Kidney epithelial cell (primary cell): ENCODE measurements around the gene PDZD7. TPM values are rescaled to one million over a fixed set of nuclear protein-coding genes. Genes with fewer than 3 reads are reported as not detected.

Experiments
- DNase-seq: peaks from one replicate; pipeline ENCODE4 v3.0.0-alpha.2; 2010; ENCODE audit warnings: low read depth
- H3K27me3 ChIP-seq: 2 replicates; pipeline ENCODE4 v1.6.0; 2011; ENCODE audit warnings: low read length; ENCODE audit not compliant: control insufficient read depth, insufficient read depth
- H3K36me3 ChIP-seq: 2 replicates; pipeline ENCODE4 v1.5.1; 2011; ENCODE audit warnings: low read length; ENCODE audit not compliant: control insufficient read depth, insufficient read depth
- H3K4me3 ChIP-seq: 2 replicates; pipeline ENCODE4 v1.5.1; 2011; ENCODE audit warnings: low read depth, mild to moderate bottlenecking, control low read depth, low read length
- CTCF ChIP-seq: IDR thresholded peaks from 2 replicates; pipeline ENCODE4 v1.5.1; 2011; ENCODE audit warnings: mild to moderate bottlenecking, moderate library complexity, low read length, control low read depth, inconsistent platforms; ENCODE audit not compliant: insufficient read depth, poor library complexity, severe bottlenecking
- total RNA-seq: library from RNA; depleted of rRNA; stranded (reverse); fragments of >200 nt; gene quantifications from 2 replicates; pipeline ENCODE4 v1.2.3, GENCODE V29; 2015

The PDZD7 gene
- total RNA-seq, 1 donor from 2014 or later = 3.5 TPM

DNA sequence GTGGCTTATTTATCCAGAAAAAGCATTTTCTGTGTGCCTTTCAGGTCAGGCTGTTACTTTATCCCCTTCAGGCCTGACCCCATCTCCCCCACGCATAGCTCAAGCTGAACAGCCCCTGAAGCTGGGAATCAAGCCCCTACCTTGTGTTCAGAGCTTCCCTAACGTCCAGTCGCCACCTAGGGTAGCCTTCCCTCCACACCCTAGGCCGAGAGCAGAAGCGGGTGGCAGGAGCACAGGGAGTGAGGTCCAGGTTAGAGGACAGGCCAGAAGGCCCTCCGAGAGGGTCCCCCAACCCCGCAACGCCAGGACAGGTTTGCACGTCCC lies 62.1 kb downstream of the PDZD7 start:
- Histone ChIP-seq H3K4me3 (peak overlapping the region; percentile 58), H3K27me3 (no peaks in the 10 kb centered on the region), H3K36me3 (peaks cover 3% of the 10 kb centered on the region)
- no peak for DNase-seq
- TF ChIP-seq CTCF = no peak

GRCh38 chr10:100968062-100968736 lies 62.7 kb downstream of the PDZD7 start:
- Histone ChIP-seq H3K4me3 (no peak overlapping the region), H3K36me3 (peaks cover 3% of the 10 kb centered on the region), H3K27me3 (no peaks in the 10 kb centered on the region)
- DNase-seq = no peak
- TF ChIP-seq CTCF = no peak

GRCh38 chr10:100967332-100967731 lies 63.6 kb downstream of the PDZD7 start:
- TF ChIP-seq CTCF = no peak
- Histone ChIP-seq H3K36me3 (peaks cover 3% of the 10 kb centered on the region), H3K27me3 (no peaks in the 10 kb centered on the region), H3K4me3 (no peak overlapping the region)
- DNase-seq = no peak

- no peak for TF ChIP-seq CTCF
- Histone ChIP-seq H3K27me3 (no peaks in the 10 kb centered on the region), H3K36me3 (peaks cover 3% of the 10 kb centered on the region), H3K4me3 (no peak overlapping the region)
- DNase-seq = no peak
These were observed 64.0 kb downstream of the PDZD7 start for GRCh38 chr10:100966887-100967286.

DNA sequence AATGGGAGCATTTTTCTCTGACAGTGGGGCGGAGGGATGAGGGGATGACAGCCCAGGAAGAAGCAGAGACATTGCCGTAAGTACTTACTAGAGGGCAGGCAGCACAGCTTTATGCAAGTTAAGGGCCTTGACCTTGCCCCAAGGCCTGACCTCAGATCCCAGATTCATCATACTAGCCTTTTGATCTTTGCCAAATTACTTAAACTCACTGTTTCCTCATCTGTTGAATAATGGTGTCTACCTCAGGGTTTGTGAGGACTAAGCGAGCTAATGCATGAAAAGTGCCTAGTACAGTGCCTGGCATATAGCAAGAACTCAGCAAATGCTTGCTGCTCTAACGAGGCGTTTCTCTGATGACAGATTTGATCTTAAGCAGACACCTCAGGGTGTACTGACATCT lies 65.1 kb downstream of the PDZD7 start:
- DNase-seq = no peak
- Histone ChIP-seq H3K27me3 (no peaks in the 10 kb centered on the region), H3K36me3 (peaks cover 3% of the 10 kb centered on the region), H3K4me3 (no peak overlapping the region)
- TF ChIP-seq CTCF = no peak

GRCh38 chr10:100963826-100964225 lies 67.1 kb downstream of the PDZD7 start:
- TF ChIP-seq CTCF = no peak
- peaks cover 3% of the 10 kb centered on the region for H3K36me3 ChIP-seq
- H3K4me3 ChIP-seq = no peak overlapping the region
- no peak for DNase-seq
- no peaks in the 10 kb centered on the region for H3K27me3 ChIP-seq
